Thyroid gland (tissue), 4 donors: ENCODE data around the gene PMEPA1.

Source experiments
- POLR2A ChIP-seq, 2 donors: fragments of 450-650 bp; IDR thresholded peaks; one replicate each; pipeline ENCODE4 v1.6.1; 2017; ENCODE audit warnings: antibody characterized with exemption in 2 of 2, mild to moderate bottlenecking in 2 of 2, moderate library complexity in 1 of 2
- TF ChIP-seq, protein P1 (sequence below), 6 experiments: fragments of 200-600 bp in 3 of 6; fragments of 450-650 bp in 3 of 6; sonication (generic) in 3 of 6; IDR thresholded peaks; one replicate each; pipeline ENCODE4 v1.5.1; 2016 to 2019; ENCODE audit warnings: antibody characterized with exemption in 6 of 6, mild to moderate bottlenecking in 2 of 6, inconsistent platforms in 1 of 6, moderate library complexity in 1 of 6

DNA sequence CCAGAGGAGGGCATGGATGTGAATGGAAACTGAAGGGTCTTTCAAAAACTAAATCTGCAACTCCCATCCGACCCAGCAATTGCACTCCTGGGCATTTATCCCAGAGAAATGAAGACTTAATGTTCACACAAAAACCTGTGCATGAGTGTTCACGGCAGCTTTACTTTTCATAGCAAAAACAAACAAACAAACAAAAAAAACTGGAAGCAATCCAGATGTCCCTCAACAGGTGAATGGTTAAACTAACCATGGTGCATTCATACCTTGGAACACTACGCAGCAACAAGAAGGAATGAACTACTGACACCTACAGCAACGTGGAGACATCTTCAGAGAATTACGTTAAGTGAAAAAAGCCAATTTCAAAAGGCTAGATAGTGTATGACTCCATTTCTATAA, 32.2 kb downstream of the PMEPA1 start:
- TF ChIP-seq, protein P1, sequence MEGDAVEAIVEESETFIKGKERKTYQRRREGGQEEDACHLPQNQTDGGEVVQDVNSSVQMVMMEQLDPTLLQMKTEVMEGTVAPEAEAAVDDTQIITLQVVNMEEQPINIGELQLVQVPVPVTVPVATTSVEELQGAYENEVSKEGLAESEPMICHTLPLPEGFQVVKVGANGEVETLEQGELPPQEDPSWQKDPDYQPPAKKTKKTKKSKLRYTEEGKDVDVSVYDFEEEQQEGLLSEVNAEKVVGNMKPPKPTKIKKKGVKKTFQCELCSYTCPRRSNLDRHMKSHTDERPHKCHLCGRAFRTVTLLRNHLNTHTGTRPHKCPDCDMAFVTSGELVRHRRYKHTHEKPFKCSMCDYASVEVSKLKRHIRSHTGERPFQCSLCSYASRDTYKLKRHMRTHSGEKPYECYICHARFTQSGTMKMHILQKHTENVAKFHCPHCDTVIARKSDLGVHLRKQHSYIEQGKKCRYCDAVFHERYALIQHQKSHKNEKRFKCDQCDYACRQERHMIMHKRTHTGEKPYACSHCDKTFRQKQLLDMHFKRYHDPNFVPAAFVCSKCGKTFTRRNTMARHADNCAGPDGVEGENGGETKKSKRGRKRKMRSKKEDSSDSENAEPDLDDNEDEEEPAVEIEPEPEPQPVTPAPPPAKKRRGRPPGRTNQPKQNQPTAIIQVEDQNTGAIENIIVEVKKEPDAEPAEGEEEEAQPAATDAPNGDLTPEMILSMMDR (IDR thresholded peaks at IDR 0.05) = no peak
- no peak for TF ChIP-seq POLR2A (IDR thresholded peaks at IDR 0.05)
